H1 (cell line): ENCODE results near the gene EPN3.

Experiments
- CEBPB ChIP-seq: IDR thresholded peaks from 2 replicates; pipeline ENCODE4 v1.6.1; 2012; ENCODE audit warnings: low read depth, low read length
- CHD2 ChIP-seq: IDR thresholded peaks from 2 replicates; pipeline ENCODE4 v1.6.1; 2012; ENCODE audit warnings: low read length, improper control_type of control experiment
- SUZ12 ChIP-seq: fragments of 200-600 bp; sonication (generic); IDR thresholded peaks from 2 replicates; pipeline ENCODE4 v1.6.1; 2012; ENCODE audit warnings: mild to moderate bottlenecking, inconsistent platforms, low read length, moderate library complexity, mixed read lengths
- TF ChIP-seq, protein P1 (sequence below), 3 experiments: IDR thresholded peaks; 1 replicate in 2 of 3; 2 replicates in 1 of 3; pipeline versions ENCODE4 v1.5.1 to v1.6.1; 2011; ENCODE audit warnings: low read length in 3 of 3, mild to moderate bottlenecking in 3 of 3, inconsistent platforms in 2 of 3, low read depth in 1 of 3, moderate library complexity in 1 of 3; ENCODE audit not compliant: insufficient read depth in 1 of 3; ENCODE audit errors: control extremely low read depth in 1 of 3
- TF ChIP-seq, protein P2 (sequence below): fragments of 300-600 bp; sonication (generic); IDR thresholded peaks from 2 replicates; pipeline ENCODE4 v1.7.1; 2012; ENCODE audit warnings: low read length, moderate library complexity, mild to moderate bottlenecking, inconsistent platforms; ENCODE audit not compliant: insufficient replicate concordance
- TF ChIP-seq, protein P3 (sequence below): IDR thresholded peaks from 2 replicates; pipeline ENCODE4 v1.6.1; 2012; ENCODE audit warnings: low read length, inconsistent platforms

DNA sequence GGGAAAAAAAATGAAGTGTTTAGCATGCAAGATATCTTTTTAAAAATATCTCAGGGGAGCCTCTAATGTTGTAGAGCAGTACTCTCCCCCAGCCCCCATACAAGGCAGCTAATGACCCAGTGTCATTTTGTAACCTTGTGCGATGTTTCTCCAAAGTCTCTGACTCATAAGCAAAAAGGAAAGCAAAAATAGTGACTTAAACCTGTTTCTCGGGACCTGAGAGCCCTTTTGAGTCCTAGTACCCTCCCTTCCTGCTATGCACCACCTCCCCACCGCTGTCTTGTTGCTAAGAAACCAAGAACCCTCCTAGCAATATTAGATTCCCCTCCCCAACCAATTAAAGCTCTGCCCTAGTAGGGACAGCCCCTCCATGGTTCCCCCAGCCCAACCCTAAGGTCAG, 21.5 kb upstream of the EPN3 start:
- TF ChIP-seq, protein P1, sequence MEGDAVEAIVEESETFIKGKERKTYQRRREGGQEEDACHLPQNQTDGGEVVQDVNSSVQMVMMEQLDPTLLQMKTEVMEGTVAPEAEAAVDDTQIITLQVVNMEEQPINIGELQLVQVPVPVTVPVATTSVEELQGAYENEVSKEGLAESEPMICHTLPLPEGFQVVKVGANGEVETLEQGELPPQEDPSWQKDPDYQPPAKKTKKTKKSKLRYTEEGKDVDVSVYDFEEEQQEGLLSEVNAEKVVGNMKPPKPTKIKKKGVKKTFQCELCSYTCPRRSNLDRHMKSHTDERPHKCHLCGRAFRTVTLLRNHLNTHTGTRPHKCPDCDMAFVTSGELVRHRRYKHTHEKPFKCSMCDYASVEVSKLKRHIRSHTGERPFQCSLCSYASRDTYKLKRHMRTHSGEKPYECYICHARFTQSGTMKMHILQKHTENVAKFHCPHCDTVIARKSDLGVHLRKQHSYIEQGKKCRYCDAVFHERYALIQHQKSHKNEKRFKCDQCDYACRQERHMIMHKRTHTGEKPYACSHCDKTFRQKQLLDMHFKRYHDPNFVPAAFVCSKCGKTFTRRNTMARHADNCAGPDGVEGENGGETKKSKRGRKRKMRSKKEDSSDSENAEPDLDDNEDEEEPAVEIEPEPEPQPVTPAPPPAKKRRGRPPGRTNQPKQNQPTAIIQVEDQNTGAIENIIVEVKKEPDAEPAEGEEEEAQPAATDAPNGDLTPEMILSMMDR (IDR thresholded peaks at IDR 0.05; ENCODE audit: control extremely low read depth in 1 of 3, insufficient read depth in 1 of 3, low read depth in 1 of 3, low read length in 3 of 3): no peak
- TF ChIP-seq SUZ12 (no peak), CEBPB (no peak), CHD2 (no peak)
- TF ChIP-seq, protein P2, sequence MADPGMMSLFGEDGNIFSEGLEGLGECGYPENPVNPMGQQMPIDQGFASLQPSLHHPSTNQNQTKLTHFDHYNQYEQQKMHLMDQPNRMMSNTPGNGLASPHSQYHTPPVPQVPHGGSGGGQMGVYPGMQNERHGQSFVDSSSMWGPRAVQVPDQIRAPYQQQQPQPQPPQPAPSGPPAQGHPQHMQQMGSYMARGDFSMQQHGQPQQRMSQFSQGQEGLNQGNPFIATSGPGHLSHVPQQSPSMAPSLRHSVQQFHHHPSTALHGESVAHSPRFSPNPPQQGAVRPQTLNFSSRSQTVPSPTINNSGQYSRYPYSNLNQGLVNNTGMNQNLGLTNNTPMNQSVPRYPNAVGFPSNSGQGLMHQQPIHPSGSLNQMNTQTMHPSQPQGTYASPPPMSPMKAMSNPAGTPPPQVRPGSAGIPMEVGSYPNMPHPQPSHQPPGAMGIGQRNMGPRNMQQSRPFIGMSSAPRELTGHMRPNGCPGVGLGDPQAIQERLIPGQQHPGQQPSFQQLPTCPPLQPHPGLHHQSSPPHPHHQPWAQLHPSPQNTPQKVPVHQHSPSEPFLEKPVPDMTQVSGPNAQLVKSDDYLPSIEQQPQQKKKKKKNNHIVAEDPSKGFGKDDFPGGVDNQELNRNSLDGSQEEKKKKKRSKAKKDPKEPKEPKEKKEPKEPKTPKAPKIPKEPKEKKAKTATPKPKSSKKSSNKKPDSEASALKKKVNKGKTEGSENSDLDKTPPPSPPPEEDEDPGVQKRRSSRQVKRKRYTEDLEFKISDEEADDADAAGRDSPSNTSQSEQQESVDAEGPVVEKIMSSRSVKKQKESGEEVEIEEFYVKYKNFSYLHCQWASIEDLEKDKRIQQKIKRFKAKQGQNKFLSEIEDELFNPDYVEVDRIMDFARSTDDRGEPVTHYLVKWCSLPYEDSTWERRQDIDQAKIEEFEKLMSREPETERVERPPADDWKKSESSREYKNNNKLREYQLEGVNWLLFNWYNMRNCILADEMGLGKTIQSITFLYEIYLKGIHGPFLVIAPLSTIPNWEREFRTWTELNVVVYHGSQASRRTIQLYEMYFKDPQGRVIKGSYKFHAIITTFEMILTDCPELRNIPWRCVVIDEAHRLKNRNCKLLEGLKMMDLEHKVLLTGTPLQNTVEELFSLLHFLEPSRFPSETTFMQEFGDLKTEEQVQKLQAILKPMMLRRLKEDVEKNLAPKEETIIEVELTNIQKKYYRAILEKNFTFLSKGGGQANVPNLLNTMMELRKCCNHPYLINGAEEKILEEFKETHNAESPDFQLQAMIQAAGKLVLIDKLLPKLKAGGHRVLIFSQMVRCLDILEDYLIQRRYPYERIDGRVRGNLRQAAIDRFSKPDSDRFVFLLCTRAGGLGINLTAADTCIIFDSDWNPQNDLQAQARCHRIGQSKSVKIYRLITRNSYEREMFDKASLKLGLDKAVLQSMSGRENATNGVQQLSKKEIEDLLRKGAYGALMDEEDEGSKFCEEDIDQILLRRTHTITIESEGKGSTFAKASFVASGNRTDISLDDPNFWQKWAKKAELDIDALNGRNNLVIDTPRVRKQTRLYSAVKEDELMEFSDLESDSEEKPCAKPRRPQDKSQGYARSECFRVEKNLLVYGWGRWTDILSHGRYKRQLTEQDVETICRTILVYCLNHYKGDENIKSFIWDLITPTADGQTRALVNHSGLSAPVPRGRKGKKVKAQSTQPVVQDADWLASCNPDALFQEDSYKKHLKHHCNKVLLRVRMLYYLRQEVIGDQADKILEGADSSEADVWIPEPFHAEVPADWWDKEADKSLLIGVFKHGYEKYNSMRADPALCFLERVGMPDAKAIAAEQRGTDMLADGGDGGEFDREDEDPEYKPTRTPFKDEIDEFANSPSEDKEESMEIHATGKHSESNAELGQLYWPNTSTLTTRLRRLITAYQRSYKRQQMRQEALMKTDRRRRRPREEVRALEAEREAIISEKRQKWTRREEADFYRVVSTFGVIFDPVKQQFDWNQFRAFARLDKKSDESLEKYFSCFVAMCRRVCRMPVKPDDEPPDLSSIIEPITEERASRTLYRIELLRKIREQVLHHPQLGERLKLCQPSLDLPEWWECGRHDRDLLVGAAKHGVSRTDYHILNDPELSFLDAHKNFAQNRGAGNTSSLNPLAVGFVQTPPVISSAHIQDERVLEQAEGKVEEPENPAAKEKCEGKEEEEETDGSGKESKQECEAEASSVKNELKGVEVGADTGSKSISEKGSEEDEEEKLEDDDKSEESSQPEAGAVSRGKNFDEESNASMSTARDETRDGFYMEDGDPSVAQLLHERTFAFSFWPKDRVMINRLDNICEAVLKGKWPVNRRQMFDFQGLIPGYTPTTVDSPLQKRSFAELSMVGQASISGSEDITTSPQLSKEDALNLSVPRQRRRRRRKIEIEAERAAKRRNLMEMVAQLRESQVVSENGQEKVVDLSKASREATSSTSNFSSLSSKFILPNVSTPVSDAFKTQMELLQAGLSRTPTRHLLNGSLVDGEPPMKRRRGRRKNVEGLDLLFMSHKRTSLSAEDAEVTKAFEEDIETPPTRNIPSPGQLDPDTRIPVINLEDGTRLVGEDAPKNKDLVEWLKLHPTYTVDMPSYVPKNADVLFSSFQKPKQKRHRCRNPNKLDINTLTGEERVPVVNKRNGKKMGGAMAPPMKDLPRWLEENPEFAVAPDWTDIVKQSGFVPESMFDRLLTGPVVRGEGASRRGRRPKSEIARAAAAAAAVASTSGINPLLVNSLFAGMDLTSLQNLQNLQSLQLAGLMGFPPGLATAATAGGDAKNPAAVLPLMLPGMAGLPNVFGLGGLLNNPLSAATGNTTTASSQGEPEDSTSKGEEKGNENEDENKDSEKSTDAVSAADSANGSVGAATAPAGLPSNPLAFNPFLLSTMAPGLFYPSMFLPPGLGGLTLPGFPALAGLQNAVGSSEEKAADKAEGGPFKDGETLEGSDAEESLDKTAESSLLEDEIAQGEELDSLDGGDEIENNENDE: no peak
- TF ChIP-seq, protein P3, sequence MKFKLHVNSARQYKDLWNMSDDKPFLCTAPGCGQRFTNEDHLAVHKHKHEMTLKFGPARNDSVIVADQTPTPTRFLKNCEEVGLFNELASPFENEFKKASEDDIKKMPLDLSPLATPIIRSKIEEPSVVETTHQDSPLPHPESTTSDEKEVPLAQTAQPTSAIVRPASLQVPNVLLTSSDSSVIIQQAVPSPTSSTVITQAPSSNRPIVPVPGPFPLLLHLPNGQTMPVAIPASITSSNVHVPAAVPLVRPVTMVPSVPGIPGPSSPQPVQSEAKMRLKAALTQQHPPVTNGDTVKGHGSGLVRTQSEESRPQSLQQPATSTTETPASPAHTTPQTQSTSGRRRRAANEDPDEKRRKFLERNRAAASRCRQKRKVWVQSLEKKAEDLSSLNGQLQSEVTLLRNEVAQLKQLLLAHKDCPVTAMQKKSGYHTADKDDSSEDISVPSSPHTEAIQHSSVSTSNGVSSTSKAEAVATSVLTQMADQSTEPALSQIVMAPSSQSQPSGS: no peak
